Spinal cord (tissue), 10 donors: ENCODE results near the gene SLC7A9. TPM values are rescaled to one million over a fixed set of nuclear protein-coding genes. Genes with fewer than 3 reads are reported as not detected.
"Not testable (repeated sequence)": the region's sequence is repeated elsewhere in the genome, so short reads cannot be mapped to it uniquely, and the experiment has no call there.

ENCODE experiments used
- DNase-seq, 6 donors: peaks; one replicate each; pipeline versions ENCODE4 v3.0.0 to v3.0.0-alpha.2; 2013 to 2015; ENCODE audit warnings: low spot score in 6 of 6, low read depth in 4 of 6
- H3K27ac ChIP-seq: one replicate; pipeline ENCODE4 v1.5.1; 2013; ENCODE audit warnings: low read depth, low read length, control low read depth
- H3K27me3 ChIP-seq: one replicate; pipeline ENCODE4 v1.6.1; 2013; ENCODE audit warnings: low read length; ENCODE audit not compliant: control insufficient read depth, insufficient read depth
- H3K36me3 ChIP-seq: one replicate; pipeline ENCODE4 v1.6.1; 2013; ENCODE audit warnings: low read length; ENCODE audit not compliant: control insufficient read depth, insufficient read depth
- H3K4me1 ChIP-seq: one replicate; pipeline ENCODE4 v1.6.1; 2013; ENCODE audit warnings: low read length; ENCODE audit not compliant: control insufficient read depth, insufficient read depth
- H3K4me3 ChIP-seq: one replicate; pipeline ENCODE4 v1.5.1; 2013; ENCODE audit warnings: low read depth, low read length, control low read depth
- H3K9me3 ChIP-seq: one replicate; pipeline ENCODE4 v1.6.1; 2013; ENCODE audit warnings: low read length; ENCODE audit not compliant: control insufficient read depth, insufficient read depth
- WGBS: methylation state at CpG from one replicate; pipeline ENCODE4 v1.1.5; 2013; ENCODE audit warnings: missing lambda C conversion rate; ENCODE audit not compliant: insufficient coverage; 5-methylcytosine and 5-hydroxymethylcytosine counted together
- polyA plus RNA-seq, 2 donors: library from polyadenylated mRNA; unstranded; fragments of 120-200 nt; gene quantifications; one replicate each; pipeline ENCODE4 v1.2.1, GENCODE V29; 2013; ENCODE audit not compliant: insufficient read length in 2 of 2
- total RNA-seq, 2 donors: library from RNA; depleted of rRNA in 1 of 2; stranded (reverse); fragments of 120-200 nt in 1 of 2; fragments of >200 nt in 1 of 2; gene quantifications; one replicate each; pipeline versions ENCODE4 v1.2.3 to v1.2.4, GENCODE V29; 2013 to 2014
- donor health status: healthy.

Gene SLC7A9
- total and polyA plus RNA-seq, 4 donors: 0.50 to 3.4 (median 1.5) TPM

- no peak overlapping the region for H3K27ac ChIP-seq
- 100% methylated on average over 4 of the region's 10 CpGs for WGBS
- no peak for DNase-seq
- no peaks in the 10 kb centered on the region for H3K4me1 ChIP-seq
- H3K27me3 ChIP-seq: no peaks in the 10 kb centered on the region
- H3K36me3 ChIP-seq: peaks cover 17% of the 10 kb centered on the region
- H3K9me3 ChIP-seq: no peaks in the 10 kb centered on the region
- H3K4me3 ChIP-seq: no peak overlapping the region
These were observed 11.0 kb downstream of the SLC7A9 start for GRCh38 chr19:32858559-32858958.

GRCh38 chr19:32858155-32858554 is 11.4 kb downstream of the SLC7A9 start:
- H3K27me3 ChIP-seq: no peaks in the 10 kb centered on the region
- WGBS: 88% methylated on average over 13 of the region's 13 CpGs

GRCh38 chr19:32857584-32857983 is 12.0 kb downstream of the SLC7A9 start:
- Histone ChIP-seq H3K9me3 (no peaks in the 10 kb centered on the region), H3K36me3 (peaks cover 17% of the 10 kb centered on the region), H3K27me3 (no peaks in the 10 kb centered on the region), H3K27ac (no peak overlapping the region), H3K4me1 (no peaks in the 10 kb centered on the region), H3K4me3 (no peak overlapping the region)
- no peak for DNase-seq
- no CpG with 5 or more reads among the region's 5 CpGs for WGBS

More at GRCh38 chr19:32858155-32858554, 11.4 kb downstream of the SLC7A9 start:
- no peak for DNase-seq
- H3K36me3 ChIP-seq: peaks cover 17% of the 10 kb centered on the region
- H3K27ac ChIP-seq: no peak overlapping the region
- H3K9me3 ChIP-seq: no peaks in the 10 kb centered on the region
- no peak overlapping the region for H3K4me3 ChIP-seq
- no peaks in the 10 kb centered on the region for H3K4me1 ChIP-seq

GRCh38 chr19:32856818-32857217 is 12.7 kb downstream of the SLC7A9 start:
- H3K4me3 ChIP-seq, H3K4me1 ChIP-seq, DNase-seq, H3K27me3 ChIP-seq, H3K27ac ChIP-seq, H3K9me3 ChIP-seq: not testable (repeated sequence)
- WGBS: 100% methylated on average over 4 of the region's 7 CpGs
- peaks cover 14% of the 10 kb centered on the region for H3K36me3 ChIP-seq

- H3K4me1 ChIP-seq: no peaks in the 10 kb centered on the region
- no peak for DNase-seq
- H3K27ac ChIP-seq: no peak overlapping the region
- H3K27me3 ChIP-seq: no peaks in the 10 kb centered on the region
- H3K36me3 ChIP-seq: peaks cover 2% of the 10 kb centered on the region
- WGBS: no CpG with 5 or more reads among the region's 6 CpGs
- H3K4me3 ChIP-seq: no peak overlapping the region
- no peaks in the 10 kb centered on the region for H3K9me3 ChIP-seq
These were observed 17.4 kb downstream of the SLC7A9 start for GRCh38 chr19:32852216-32852615.

- DNase-seq, H3K27ac ChIP-seq, H3K4me3 ChIP-seq, H3K9me3 ChIP-seq, H3K27me3 ChIP-seq, H3K36me3 ChIP-seq, H3K4me1 ChIP-seq: not testable (repeated sequence)
- no CpG with 5 or more reads among the region's 2 CpGs for WGBS
These were observed 21.5 kb downstream of the SLC7A9 start for GRCh38 chr19:32848035-32848434.

GRCh38 chr19:32843716-32844245 is 25.8 kb downstream of the SLC7A9 start:
- Histone ChIP-seq H3K4me1 (no peaks in the 10 kb centered on the region), H3K4me3 (no peak overlapping the region), H3K9me3 (no peaks in the 10 kb centered on the region), H3K36me3 (no peaks in the 10 kb centered on the region), H3K27me3 (no peaks in the 10 kb centered on the region), H3K27ac (no peak overlapping the region)
- no peak for DNase-seq
- 97% methylated on average over 18 of the region's 19 CpGs for WGBS

- Histone ChIP-seq H3K4me1 (no peaks in the 10 kb centered on the region), H3K27me3 (no peaks in the 10 kb centered on the region), H3K27ac (no peak overlapping the region), H3K9me3 (no peaks in the 10 kb centered on the region), H3K36me3 (no peaks in the 10 kb centered on the region), H3K4me3 (no peak overlapping the region)
- peak in 1 of 6 donors; percentile 69 for DNase-seq
- WGBS: 57% methylated on average over 3 of the region's 8 CpGs
These were observed 27.5 kb downstream of the SLC7A9 start for GRCh38 chr19:32842061-32842460.

- no peak overlapping the region for H3K27ac ChIP-seq
- no peaks in the 10 kb centered on the region for H3K36me3 ChIP-seq
- no peaks in the 10 kb centered on the region for H3K27me3 ChIP-seq
- no peaks in the 10 kb centered on the region for H3K9me3 ChIP-seq
- WGBS: no CpG with 5 or more reads among the region's 7 CpGs
- DNase-seq: no peak
- H3K4me3 ChIP-seq: no peak overlapping the region
- H3K4me1 ChIP-seq: no peaks in the 10 kb centered on the region
These were observed 32.0 kb downstream of the SLC7A9 start for GRCh38 chr19:32837531-32837930.

GRCh38 chr19:32833388-32833787 is 36.2 kb downstream of the SLC7A9 start:
- H3K9me3 ChIP-seq, DNase-seq, H3K27me3 ChIP-seq, H3K4me3 ChIP-seq, H3K36me3 ChIP-seq, H3K27ac ChIP-seq, H3K4me1 ChIP-seq: not testable (repeated sequence)
- WGBS: 90% methylated on average over 2 of the region's 7 CpGs
